Kidney (tissue), 14 donors: ENCODE data around the gene ARID5A. TPM values are rescaled to one million over a fixed set of nuclear protein-coding genes. Genes with fewer than 3 reads are reported as not detected.

Source experiments
- DNase-seq, 5 donors: peaks; one replicate each; pipeline ENCODE4 v3.0.0-alpha.2; 2013 to 2020
- FAIRE-seq: peaks from 2 replicates; lab custom pipeline; 2012; peaks lifted over from hg19 to GRCh38; lab: Jason Lieb, UNC
- H3K27ac ChIP-seq, 2 donors: one replicate each; pipeline ENCODE4 v1.7.0; 2013; ENCODE audit warnings: low read depth in 2 of 2, low read length in 2 of 2, inconsistent platforms in 1 of 2
- H3K27me3 ChIP-seq: one replicate; pipeline ENCODE4 v1.7.1; 2013; ENCODE audit warnings: low read length, inconsistent platforms; ENCODE audit not compliant: control insufficient read depth, insufficient read depth
- H3K36me3 ChIP-seq, 3 donors: one replicate each; pipeline versions ENCODE4 v1.7.0 to v1.7.1; 2013; ENCODE audit warnings: low read length in 3 of 3, control low read depth in 1 of 3, inconsistent platforms in 1 of 3; ENCODE audit not compliant: insufficient read depth in 3 of 3, control insufficient read depth in 2 of 3
- H3K4me1 ChIP-seq, 3 donors: one replicate each; pipeline versions ENCODE4 v1.7.0 to v1.7.1; 2013; ENCODE audit warnings: low read length in 3 of 3, inconsistent platforms in 1 of 3, low read depth in 1 of 3; ENCODE audit not compliant: control insufficient read depth in 2 of 3, insufficient read depth in 2 of 3
- H3K4me3 ChIP-seq, 3 donors: one replicate each; pipeline versions ENCODE4 v1.7.0 to v1.8.1; 2013; ENCODE audit warnings: low read length in 3 of 3, control low read depth in 1 of 3, inconsistent platforms in 1 of 3
- H3K9ac ChIP-seq, 3 donors: one replicate each; pipeline versions ENCODE4 v1.7.0 to v1.7.1; 2013; ENCODE audit warnings: low read length in 3 of 3, control low read depth in 1 of 3, inconsistent platforms in 1 of 3
- H3K9me3 ChIP-seq, 3 donors: one replicate each; pipeline versions ENCODE4 v1.7.0 to v1.7.1; 2013; ENCODE audit warnings: low read length in 3 of 3, control low read depth in 1 of 3, inconsistent platforms in 1 of 3; ENCODE audit not compliant: control insufficient read depth in 2 of 3, insufficient read depth in 1 of 3
- intact Hi-C: fragments of 100-400 bp; cut with DNase I; formaldehyde crosslinking; loops from one replicate; pipeline ENCODE4 v1.11.1; 2022
- polyA plus RNA-seq: library from polyadenylated mRNA; stranded (reverse); fragments of 350-450 nt; fragmentation: Illumina TruSeq; extraction: RNeasy Lipid Tissue Mini Kit (QIAGEN cat#74804); gene quantifications from one replicate; pipeline ENCODE4 v1.2.3, GENCODE V29; 2014; ENCODE audit warnings: low read depth, low replicate concordance; ENCODE audit not compliant: insufficient read depth
- total RNA-seq: library from RNA; stranded (reverse); fragmentation: NEBNext Ultra II Directional; extraction: Animal tissue kit (Norgen Biotek cat#: 25700); gene quantifications from one replicate; pipeline ENCODE4 v1.2.1, GENCODE V29; 2021
- TF ChIP-seq, protein P1 (sequence below): IDR thresholded peaks from 3 replicates; pipeline ENCODE4 v1.5.1; 2012; ENCODE audit warnings: mild to moderate bottlenecking, moderate library complexity, borderline replicate concordance; ENCODE audit not compliant: insufficient read depth; ENCODE audit errors: extremely low read depth
- donor health status: control.
- donor health status: control.
- donor health status: control.
- donor health status: control.
- donor health status: control.
- donor health status: DM: yes; HTN: yes; CAD: no.
- donor health status: Normal renal cell carcinoma (clear cell type).

Gene ARID5A
- total and polyA plus RNA-seq, 2 donors from 2014 or later: 8.6 to 26.3 TPM

DNA sequence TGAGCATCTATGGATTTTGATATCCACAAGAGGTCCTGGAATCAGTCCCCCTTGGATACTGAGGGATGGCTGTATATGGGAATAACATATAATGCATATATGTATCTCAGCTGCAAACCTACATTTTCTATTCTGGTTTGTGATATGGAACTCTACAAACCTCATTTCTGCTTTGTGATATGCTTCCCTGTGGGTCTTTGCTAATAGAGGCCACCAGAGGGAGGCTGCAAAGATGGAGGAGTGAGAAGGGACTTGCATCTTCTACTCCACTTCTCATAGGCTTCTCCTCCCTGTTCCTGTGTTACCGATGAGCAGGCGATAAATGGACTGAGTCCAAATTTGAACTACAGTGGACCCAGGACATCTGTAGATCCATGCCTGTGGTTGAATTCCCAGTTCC lies 37.8 kb downstream of the ARID5A start:
- TF ChIP-seq, protein P1, sequence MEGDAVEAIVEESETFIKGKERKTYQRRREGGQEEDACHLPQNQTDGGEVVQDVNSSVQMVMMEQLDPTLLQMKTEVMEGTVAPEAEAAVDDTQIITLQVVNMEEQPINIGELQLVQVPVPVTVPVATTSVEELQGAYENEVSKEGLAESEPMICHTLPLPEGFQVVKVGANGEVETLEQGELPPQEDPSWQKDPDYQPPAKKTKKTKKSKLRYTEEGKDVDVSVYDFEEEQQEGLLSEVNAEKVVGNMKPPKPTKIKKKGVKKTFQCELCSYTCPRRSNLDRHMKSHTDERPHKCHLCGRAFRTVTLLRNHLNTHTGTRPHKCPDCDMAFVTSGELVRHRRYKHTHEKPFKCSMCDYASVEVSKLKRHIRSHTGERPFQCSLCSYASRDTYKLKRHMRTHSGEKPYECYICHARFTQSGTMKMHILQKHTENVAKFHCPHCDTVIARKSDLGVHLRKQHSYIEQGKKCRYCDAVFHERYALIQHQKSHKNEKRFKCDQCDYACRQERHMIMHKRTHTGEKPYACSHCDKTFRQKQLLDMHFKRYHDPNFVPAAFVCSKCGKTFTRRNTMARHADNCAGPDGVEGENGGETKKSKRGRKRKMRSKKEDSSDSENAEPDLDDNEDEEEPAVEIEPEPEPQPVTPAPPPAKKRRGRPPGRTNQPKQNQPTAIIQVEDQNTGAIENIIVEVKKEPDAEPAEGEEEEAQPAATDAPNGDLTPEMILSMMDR: no peak
- FAIRE-seq (no peak), DNase-seq (no peak)
- H3K27me3 ChIP-seq: no peaks in the 10 kb centered on the region
- H3K36me3 ChIP-seq: no peaks in the 10 kb centered on the region
- no peak overlapping the region for H3K4me3 ChIP-seq
- H3K9me3 ChIP-seq: no peaks in the 10 kb centered on the region
- H3K4me1 ChIP-seq: no peaks in the 10 kb centered on the region
- no peak overlapping the region for H3K27ac ChIP-seq
- intact Hi-C loops: no loop called here
- H3K9ac ChIP-seq: no peak overlapping the region

DNA sequence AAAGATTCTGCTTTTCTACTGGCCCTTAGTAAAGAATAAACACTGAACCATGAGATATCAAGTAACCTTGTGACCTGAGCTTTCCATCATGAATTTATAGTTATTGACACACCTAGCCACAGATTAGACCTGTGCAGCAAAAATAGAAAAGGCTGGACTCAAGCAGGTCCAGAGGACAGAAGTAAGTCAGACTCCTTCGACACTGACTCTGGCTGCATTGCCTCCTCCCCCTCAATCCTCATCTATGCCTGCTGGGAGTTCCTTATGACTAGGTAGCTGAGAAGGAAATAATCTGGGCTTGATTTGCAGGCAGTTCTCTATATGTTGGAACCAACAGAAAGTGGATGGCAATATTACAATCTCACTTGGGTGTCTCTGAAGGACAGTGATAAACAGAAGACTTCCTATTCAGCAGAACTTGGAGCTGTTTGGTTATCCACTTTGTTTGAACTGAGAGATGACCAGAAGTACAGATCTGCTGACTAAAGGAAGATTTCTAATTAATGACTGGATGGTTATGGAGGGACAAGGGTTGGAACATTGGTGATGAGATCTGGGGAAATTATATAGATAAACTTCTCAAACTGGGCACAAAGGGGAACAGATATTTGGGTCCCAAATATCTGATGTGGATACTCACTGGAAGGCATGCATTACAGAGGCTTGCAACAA lies 39.4 kb downstream of the ARID5A start:
- H3K27me3 ChIP-seq: no peaks in the 10 kb centered on the region
- H3K9ac ChIP-seq: no peak overlapping the region
- H3K4me3 ChIP-seq: no peak overlapping the region
- no peak overlapping the region for H3K27ac ChIP-seq
- DNase-seq: no peak
- TF ChIP-seq, protein P1: no peak
- no peaks in the 10 kb centered on the region for H3K9me3 ChIP-seq
- intact Hi-C loops: no loop called here
- FAIRE-seq: no peak
- H3K4me1 ChIP-seq: no peaks in the 10 kb centered on the region
- H3K36me3 ChIP-seq: no peaks in the 10 kb centered on the region

DNA sequence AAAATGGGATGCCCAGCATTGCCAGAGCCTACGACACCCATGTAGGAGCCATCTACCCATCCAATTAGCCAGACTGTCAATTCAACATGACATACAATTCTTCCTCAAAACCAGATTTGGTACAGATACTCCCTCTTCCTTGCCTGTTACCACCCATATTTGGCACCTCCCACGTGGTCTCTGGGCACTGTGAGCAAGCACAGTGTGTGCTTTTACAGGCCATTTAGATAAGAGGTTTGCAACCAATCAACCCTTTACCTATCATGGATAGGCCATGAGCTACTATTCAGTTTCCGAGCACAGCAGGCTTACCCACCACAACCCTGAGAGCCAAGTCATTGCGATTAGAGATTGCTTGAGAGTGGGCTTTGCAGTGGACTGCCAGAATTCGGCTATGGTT lies 40.9 kb downstream of the ARID5A start:
- FAIRE-seq (no peak), DNase-seq (no peak)
- Histone ChIP-seq H3K27ac (no peak overlapping the region), H3K4me1 (no peaks in the 10 kb centered on the region), H3K9ac (no peak overlapping the region), H3K9me3 (no peaks in the 10 kb centered on the region), H3K27me3 (no peaks in the 10 kb centered on the region), H3K4me3 (no peak overlapping the region), H3K36me3 (no peaks in the 10 kb centered on the region)
- TF ChIP-seq, protein P1: no peak
- intact Hi-C loops: no loop called here

DNA sequence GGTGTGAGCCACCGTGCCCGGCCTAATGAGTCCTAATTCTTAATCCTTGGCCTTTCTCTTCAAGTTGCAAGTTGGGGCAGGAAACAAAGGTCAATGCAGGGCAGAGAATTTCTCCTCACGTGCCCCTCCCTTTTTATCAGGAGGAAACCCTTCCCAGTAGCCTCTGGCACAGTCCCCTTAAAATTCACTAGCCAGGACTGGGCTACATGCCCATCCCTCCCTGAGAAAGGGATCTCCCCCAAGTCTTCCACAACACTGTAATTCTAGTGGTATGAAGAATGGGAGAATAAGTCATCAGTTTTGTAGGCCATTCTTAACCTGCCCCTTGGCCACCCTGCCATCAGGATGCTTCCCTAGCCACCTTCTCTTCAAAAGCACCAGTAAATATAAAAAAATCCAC lies 42.2 kb downstream of the ARID5A start:
- no peaks in the 10 kb centered on the region for H3K36me3 ChIP-seq
- no peak overlapping the region for H3K27ac ChIP-seq
- intact Hi-C loops: no loop called here
- FAIRE-seq (no peak), DNase-seq (no peak)
- H3K4me1 ChIP-seq: no peaks in the 10 kb centered on the region
- H3K4me3 ChIP-seq: no peak overlapping the region
- H3K9me3 ChIP-seq: no peaks in the 10 kb centered on the region
- no peak overlapping the region for H3K9ac ChIP-seq
- TF ChIP-seq, protein P1: no peak
- H3K27me3 ChIP-seq: no peaks in the 10 kb centered on the region
